GM13976 (cell line): ENCODE measurements around the gene ZNF768.
"Not testable (repeated sequence)": the region's sequence is repeated elsewhere in the genome, so short reads cannot be mapped to it uniquely, and the experiment has no call there.

Source experiments
- DNase-seq: peaks from one replicate; pipeline ENCODE4 v3.0.0; 2012; ENCODE audit warnings: low spot score
- CTCF ChIP-seq: IDR thresholded peaks from 2 replicates; pipeline ENCODE4 v1.5.1; 2012; ENCODE audit warnings: borderline replicate concordance, mild to moderate bottlenecking; ENCODE audit not compliant: insufficient read depth; ENCODE audit errors: extremely low read depth, missing control alignments, control extremely low read depth
- in situ Hi-C: fragments of 300-500 bp; cut with MboI; formaldehyde crosslinking; loops from one replicate; pipeline ENCODE4 v1.12.0; 2022; ENCODE audit warnings: low sequenced_read_pairs, mixed read lengths, inconsistent platforms; ENCODE audit not compliant: unreplicated experiment

Gene ZNF768

DNA sequence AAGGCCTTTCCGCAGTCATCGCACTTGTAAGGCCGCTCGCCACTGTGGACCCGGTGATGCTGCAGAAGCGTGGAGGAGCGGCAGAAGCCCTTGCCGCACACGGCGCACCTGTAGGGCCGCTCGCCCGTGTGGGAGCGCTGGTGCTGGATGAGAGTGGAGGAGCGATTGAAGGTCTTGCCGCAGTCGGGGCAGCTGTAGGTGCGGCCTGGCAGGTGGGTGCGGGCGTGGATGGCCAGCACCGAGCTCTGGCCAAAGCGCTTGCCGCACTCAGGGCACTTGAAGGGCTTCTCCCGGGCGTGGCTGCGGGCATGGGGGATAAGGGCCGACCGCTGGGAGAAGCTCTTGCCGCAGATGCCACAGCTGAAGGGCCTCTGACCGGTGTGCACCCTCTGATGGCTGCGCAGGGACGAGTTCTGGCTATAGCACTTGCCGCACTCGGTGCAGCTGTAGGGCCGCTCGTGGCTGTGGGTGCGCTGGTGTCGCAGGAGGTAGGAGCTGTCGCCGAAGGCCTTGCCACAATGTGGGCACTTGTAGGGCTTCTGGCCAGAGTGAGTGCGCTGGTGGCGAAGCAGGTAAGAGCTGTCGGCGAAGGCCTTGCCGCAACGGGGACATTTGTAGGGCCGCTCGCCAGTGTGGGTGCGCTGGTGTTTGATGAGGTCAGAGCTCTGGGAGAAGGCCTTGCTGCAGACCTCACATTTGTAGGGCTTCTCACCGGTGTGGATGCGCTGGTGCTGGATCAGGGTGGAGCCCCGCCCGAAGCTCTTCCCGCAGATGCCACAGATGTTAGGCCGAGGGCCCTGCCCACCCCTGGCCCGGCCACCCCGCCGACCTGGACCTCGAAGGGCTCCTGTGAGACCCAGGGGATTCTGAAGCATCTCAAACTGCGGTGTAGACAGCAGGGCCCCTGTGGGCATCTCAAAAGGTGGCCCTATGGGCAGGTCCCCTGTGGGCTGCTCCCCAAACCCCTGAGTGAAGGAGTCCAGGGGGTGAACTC is 1.5 kb downstream of the ZNF768 start:
- no peak for TF ChIP-seq CTCF
- DNase-seq, result no peak
- in situ Hi-C loops, result loop anchor here (10.0 kb wide), 1 partner anchor 90 kb away; the partner anchor contains the start of gene DCTPP1

GRCh38 chr16:30523768-30524574 is 2.4 kb downstream of the ZNF768 start:
- in situ Hi-C loops, result loop anchor here (10.0 kb wide), 1 partner anchor 89 kb away; the partner anchor contains the start of gene DCTPP1
- no peak for TF ChIP-seq CTCF
- DNase-seq, result no peak

DNA sequence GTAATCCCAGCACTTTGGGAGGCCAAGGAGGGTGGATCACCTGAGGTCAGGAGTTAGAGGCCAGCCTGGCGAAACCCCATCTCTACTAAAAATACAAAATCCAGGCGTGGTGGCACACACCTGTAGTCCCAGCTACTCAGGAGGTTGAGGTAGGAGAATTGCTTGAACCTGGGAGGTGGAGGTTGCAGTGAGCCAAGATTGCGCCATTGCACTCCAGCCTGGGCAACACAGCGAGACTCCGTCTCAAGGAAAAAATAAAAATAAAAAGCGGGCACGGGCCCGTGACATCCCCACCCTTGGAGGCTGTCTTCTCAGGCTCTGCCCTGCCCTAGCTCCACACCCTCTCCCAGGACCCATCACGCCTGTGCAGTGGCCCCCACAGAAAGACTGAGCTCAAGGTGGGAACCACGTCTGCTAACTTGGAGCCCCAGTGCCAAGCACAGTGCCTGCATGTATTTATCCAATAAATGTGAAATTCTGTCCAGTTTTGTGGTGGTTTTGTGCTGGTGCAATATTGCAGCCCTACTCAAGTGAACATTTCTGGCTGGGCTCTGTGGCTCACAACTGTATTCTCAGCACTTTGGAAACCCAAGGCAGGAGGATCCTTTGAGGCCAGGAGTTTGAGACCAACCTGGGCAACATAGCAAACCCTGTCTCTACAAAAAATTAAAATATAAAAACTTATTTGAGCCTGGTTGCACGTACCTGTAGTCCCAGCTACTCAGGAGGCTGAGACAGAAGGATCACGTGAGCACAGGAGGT is 3.5 kb downstream of the ZNF768 start:
- DNase-seq, result not testable (repeated sequence)
- in situ Hi-C loops, result loop anchor here (10.0 kb wide), 1 partner anchor 88 kb away; the partner anchor contains the start of gene DCTPP1

GRCh38 chr16:30521873-30522641 is 4.3 kb downstream of the ZNF768 start:
- DNase-seq, result no peak
- TF ChIP-seq CTCF, result no peak
- in situ Hi-C loops, result loop anchor here (10.0 kb wide), 1 partner anchor 87 kb away; the partner anchor contains the start of gene DCTPP1

DNA sequence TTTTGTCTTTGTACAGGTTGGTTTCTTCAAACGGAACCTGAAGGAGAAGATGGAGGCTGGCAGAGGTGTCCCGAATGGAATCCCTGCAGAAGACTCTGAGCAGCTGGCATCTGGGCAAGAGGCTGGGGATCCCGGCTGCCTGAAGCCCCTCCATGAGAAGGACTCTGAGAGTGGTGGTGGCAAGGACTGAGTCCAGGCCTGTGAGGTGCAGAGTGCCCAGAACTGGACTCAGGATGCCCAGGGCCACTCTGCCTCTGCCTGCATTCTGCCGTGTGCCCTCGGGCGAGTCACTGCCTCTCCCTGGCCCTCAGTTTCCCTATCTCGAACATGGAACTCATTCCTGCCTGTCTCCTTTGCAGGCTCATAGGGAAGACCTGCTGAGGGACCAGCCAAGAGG is 4.9 kb downstream of the ZNF768 start:
- DNase-seq, result no peak
- in situ Hi-C loops, result loop anchor here (10.0 kb wide), 1 partner anchor 87 kb away; the partner anchor contains the start of gene DCTPP1
- TF ChIP-seq CTCF, result no peak
